Liver (tissue), 3 donors: ENCODE measurements around the gene LHPP.

Source experiments
- FOXA1 ChIP-seq: IDR thresholded peaks from 2 replicates; pipeline ENCODE4 v1.6.1; 2016; ENCODE audit warnings: antibody characterized with exemption
- GABPA ChIP-seq, 2 donors: IDR thresholded peaks in 1 of 2; conservative IDR thresholded peaks in 1 of 2; 2 replicates each; pipeline ENCODE4 v1.6.1; 2016; ENCODE audit warnings: antibody characterized with exemption in 2 of 2, mild to moderate bottlenecking in 1 of 2, moderate library complexity in 1 of 2
- HNF4G ChIP-seq: IDR thresholded peaks from 2 replicates; pipeline ENCODE4 v1.6.1; 2016; ENCODE audit warnings: antibody characterized with exemption
- RAD21 ChIP-seq, 2 donors: IDR thresholded peaks; 2 replicates each; pipeline ENCODE4 v1.6.1; 2016; ENCODE audit warnings: antibody characterized with exemption in 2 of 2, mild to moderate bottlenecking in 2 of 2
- RXRA ChIP-seq, 2 donors: IDR thresholded peaks; 2 replicates each; pipeline ENCODE4 v1.6.1; 2017 to 2018; ENCODE audit warnings: antibody characterized with exemption in 2 of 2, mild to moderate bottlenecking in 1 of 2
- TAF1 ChIP-seq: conservative IDR thresholded peaks from 2 replicates; pipeline ENCODE4 v1.6.1; 2016; ENCODE audit warnings: antibody characterized with exemption, mild to moderate bottlenecking
- TF ChIP-seq, protein P1 (sequence below): fragments of 150-350 bp; IDR thresholded peaks from 2 replicates; pipeline ENCODE4 v1.5.1; 2017; ENCODE audit warnings: improper control_type of control experiment, low read depth, low read length; ENCODE audit not compliant: missing input control
- TF ChIP-seq, protein P2 (sequence below): IDR thresholded peaks from 2 replicates; pipeline ENCODE4 v1.6.1; 2016; ENCODE audit warnings: antibody characterized with exemption
- TF ChIP-seq, protein P3 (sequence below): IDR thresholded peaks from 2 replicates; pipeline ENCODE4 v1.6.1; 2016; ENCODE audit warnings: antibody characterized with exemption
- donor health status: healthy.
- donor health status: healthy.

DNA sequence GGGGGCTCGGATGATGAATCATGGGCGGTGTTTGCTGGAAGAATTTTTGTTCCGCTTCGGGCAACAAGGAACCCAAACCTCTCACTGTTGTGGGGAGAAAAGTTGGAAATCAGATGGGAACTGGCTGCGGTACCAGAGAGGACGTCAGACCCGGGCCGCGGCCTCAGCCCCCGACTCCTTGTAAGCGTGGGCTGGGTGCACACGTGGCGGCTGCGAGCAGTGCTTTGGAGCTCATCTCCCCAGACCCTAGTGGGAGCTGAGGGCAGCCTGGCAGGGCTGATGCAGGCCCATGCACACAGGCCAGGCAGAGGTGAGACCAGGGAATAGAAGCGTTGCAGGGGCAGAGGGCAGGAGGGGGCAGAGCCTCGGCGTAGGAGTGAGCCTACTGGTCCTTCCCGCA lies 146.1 kb downstream of the LHPP start:
- TF ChIP-seq, protein P1, sequence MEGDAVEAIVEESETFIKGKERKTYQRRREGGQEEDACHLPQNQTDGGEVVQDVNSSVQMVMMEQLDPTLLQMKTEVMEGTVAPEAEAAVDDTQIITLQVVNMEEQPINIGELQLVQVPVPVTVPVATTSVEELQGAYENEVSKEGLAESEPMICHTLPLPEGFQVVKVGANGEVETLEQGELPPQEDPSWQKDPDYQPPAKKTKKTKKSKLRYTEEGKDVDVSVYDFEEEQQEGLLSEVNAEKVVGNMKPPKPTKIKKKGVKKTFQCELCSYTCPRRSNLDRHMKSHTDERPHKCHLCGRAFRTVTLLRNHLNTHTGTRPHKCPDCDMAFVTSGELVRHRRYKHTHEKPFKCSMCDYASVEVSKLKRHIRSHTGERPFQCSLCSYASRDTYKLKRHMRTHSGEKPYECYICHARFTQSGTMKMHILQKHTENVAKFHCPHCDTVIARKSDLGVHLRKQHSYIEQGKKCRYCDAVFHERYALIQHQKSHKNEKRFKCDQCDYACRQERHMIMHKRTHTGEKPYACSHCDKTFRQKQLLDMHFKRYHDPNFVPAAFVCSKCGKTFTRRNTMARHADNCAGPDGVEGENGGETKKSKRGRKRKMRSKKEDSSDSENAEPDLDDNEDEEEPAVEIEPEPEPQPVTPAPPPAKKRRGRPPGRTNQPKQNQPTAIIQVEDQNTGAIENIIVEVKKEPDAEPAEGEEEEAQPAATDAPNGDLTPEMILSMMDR, result no peak
- TF ChIP-seq GABPA (IDR thresholded peaks at IDR 0.05 in 1 of 2, conservative IDR thresholded peaks at IDR 0.05 in 1 of 2) (no peak), FOXA1 (no peak), HNF4G (no peak), RAD21 (IDR thresholded peaks at IDR 0.05) (no peak), TAF1 (no peak), RXRA (IDR thresholded peaks at IDR 0.05) (no peak)
- TF ChIP-seq, protein P2, sequence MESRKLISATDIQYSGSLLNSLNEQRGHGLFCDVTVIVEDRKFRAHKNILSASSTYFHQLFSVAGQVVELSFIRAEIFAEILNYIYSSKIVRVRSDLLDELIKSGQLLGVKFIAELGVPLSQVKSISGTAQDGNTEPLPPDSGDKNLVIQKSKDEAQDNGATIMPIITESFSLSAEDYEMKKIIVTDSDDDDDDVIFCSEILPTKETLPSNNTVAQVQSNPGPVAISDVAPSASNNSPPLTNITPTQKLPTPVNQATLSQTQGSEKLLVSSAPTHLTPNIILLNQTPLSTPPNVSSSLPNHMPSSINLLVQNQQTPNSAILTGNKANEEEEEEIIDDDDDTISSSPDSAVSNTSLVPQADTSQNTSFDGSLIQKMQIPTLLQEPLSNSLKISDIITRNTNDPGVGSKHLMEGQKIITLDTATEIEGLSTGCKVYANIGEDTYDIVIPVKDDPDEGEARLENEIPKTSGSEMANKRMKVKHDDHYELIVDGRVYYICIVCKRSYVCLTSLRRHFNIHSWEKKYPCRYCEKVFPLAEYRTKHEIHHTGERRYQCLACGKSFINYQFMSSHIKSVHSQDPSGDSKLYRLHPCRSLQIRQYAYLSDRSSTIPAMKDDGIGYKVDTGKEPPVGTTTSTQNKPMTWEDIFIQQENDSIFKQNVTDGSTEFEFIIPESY, result no peak
- TF ChIP-seq, protein P3, sequence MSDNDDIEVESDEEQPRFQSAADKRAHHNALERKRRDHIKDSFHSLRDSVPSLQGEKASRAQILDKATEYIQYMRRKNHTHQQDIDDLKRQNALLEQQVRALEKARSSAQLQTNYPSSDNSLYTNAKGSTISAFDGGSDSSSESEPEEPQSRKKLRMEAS, result no peak
